PFSK-1 (cell line): ENCODE data around the gene TULP4.

Source experiments
- FOXP2 ChIP-seq: optimal IDR thresholded peaks from 2 replicates; pipeline ENCODE3; 2011; ENCODE audit warnings: borderline replicate concordance, control low read depth, inconsistent platforms; ENCODE audit not compliant: insufficient read depth; ENCODE audit errors: extremely low read length, extremely low read depth
- POLR2AphosphoS5 ChIP-seq: IDR thresholded peaks from 2 replicates; pipeline ENCODE4 v1.6.1; 2012; ENCODE audit warnings: low read depth, mild to moderate bottlenecking, control low read depth, low read length, moderate library complexity
- SIN3A ChIP-seq: IDR thresholded peaks from 2 replicates; pipeline ENCODE4 v1.6.1; 2012; ENCODE audit warnings: mild to moderate bottlenecking, low read length, moderate library complexity, borderline replicate concordance; ENCODE audit not compliant: insufficient read depth
- TAF1 ChIP-seq: IDR thresholded peaks from 2 replicates; pipeline ENCODE4 v1.6.1; 2012; ENCODE audit warnings: low read length, control low read depth, borderline replicate concordance; ENCODE audit not compliant: insufficient read depth
- TF ChIP-seq, protein P1 (sequence below), 2 experiments: IDR thresholded peaks; 2 replicates each; pipeline versions ENCODE4 v1.6.1 to v1.8.0; 2011 to 2012; ENCODE audit warnings: low read depth in 2 of 2, low read length in 2 of 2, control low read depth in 1 of 2, inconsistent platforms in 1 of 2, mild to moderate bottlenecking in 1 of 2, moderate library complexity in 1 of 2; ENCODE audit not compliant: insufficient read depth in 1 of 2

TULP4 gene

DNA sequence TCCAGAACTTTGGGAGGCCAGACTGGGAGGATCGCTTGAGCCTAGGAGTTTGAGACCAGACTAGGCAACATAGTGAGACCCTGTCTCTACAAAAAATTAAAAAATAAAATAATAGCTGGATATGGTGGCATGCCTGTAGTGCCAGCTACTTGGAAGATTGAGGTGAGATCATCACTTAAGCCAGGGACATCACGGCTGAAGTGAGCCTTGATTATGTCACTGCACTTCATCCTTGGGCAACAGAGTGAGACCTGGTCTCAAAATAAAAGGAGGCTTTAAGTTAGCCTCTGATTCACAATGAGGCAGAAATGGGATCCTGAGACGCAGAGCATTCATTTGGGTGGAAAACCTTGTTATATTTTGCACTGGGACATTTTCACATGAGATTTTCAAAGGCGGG lies 57.0 kb downstream of the TULP4 start:
- TF ChIP-seq FOXP2, result no peak
- TF ChIP-seq SIN3A, result no peak
- no peak for TF ChIP-seq TAF1
- no peak for TF ChIP-seq POLR2AphosphoS5
- TF ChIP-seq, protein P1, sequence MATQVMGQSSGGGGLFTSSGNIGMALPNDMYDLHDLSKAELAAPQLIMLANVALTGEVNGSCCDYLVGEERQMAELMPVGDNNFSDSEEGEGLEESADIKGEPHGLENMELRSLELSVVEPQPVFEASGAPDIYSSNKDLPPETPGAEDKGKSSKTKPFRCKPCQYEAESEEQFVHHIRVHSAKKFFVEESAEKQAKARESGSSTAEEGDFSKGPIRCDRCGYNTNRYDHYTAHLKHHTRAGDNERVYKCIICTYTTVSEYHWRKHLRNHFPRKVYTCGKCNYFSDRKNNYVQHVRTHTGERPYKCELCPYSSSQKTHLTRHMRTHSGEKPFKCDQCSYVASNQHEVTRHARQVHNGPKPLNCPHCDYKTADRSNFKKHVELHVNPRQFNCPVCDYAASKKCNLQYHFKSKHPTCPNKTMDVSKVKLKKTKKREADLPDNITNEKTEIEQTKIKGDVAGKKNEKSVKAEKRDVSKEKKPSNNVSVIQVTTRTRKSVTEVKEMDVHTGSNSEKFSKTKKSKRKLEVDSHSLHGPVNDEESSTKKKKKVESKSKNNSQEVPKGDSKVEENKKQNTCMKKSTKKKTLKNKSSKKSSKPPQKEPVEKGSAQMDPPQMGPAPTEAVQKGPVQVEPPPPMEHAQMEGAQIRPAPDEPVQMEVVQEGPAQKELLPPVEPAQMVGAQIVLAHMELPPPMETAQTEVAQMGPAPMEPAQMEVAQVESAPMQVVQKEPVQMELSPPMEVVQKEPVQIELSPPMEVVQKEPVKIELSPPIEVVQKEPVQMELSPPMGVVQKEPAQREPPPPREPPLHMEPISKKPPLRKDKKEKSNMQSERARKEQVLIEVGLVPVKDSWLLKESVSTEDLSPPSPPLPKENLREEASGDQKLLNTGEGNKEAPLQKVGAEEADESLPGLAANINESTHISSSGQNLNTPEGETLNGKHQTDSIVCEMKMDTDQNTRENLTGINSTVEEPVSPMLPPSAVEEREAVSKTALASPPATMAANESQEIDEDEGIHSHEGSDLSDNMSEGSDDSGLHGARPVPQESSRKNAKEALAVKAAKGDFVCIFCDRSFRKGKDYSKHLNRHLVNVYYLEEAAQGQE (IDR thresholded peaks at IDR 0.05; ENCODE audit: insufficient read depth in 1 of 2, low read depth in 2 of 2, low read length in 2 of 2), result no peak

DNA sequence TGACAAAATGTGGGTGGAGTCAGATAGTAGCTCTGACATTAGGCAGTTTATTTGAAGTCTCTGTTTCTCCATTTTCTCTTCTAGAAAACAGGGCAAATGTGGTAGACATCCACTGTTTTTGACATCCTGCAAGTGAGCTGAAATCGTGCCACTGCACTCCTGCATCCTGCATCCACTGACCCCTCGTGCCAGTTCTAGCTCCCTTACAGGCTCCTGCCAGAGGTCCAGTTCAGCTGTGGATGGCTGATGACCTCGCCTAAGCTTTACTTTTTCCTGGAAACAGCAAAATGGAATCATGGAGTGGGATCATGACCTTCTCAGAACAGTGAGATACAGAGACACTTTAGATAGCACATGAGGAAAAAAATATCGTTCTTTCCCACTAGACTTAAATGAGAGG lies 58.5 kb downstream of the TULP4 start:
- TF ChIP-seq POLR2AphosphoS5, result no peak
- no peak for TF ChIP-seq SIN3A
- TF ChIP-seq, protein P1 (IDR thresholded peaks at IDR 0.05; ENCODE audit: insufficient read depth in 1 of 2, low read depth in 2 of 2, low read length in 2 of 2), result no peak
- TF ChIP-seq FOXP2, result no peak
- TF ChIP-seq TAF1, result no peak

DNA sequence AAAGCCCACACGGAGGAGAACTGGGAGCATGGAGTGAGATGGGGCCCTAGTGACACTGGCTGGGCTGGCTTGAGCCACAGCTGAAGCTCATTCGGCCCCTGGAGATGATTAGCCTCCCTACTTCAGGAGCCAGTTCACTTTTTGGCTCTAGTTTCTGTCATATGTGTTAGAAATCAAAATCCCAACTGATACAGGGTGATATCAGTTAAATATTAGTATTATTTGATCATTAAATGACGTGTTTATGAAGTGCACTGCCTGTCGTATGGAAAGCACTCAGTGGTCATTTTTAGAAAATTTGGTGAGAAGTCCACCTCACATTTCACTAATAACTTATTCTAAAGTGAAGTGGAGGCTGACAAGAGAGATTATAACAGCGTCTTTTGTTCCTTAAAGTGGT lies 59.0 kb downstream of the TULP4 start:
- TF ChIP-seq, protein P1 (IDR thresholded peaks at IDR 0.05; ENCODE audit: insufficient read depth in 1 of 2, low read depth in 2 of 2, low read length in 2 of 2), result no peak
- TF ChIP-seq POLR2AphosphoS5 (no peak), TAF1 (no peak), FOXP2 (no peak)

DNA sequence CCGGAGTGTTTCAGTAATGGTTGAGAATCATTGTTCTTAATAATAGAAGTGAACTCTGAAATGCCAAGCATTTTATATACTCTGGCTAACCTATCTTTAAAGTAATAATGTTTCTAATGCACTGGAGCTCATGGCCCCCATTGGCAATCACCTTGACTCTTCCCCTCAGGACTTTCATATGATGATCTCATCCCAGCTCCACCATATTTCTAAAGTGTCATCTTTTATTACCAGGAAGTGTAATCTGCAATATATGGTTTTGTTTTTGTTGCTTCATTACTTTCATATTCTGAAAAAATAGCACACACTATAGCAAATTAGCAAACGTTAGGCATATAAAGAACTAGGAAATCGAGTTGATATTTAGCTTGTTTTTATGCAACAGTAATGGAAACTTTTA lies 60.3 kb downstream of the TULP4 start:
- no peak for TF ChIP-seq TAF1
- no peak for TF ChIP-seq SIN3A
- TF ChIP-seq, protein P1 (IDR thresholded peaks at IDR 0.05; ENCODE audit: insufficient read depth in 1 of 2, low read depth in 2 of 2, low read length in 2 of 2), result no peak
- TF ChIP-seq FOXP2, result no peak
- no peak for TF ChIP-seq POLR2AphosphoS5

DNA sequence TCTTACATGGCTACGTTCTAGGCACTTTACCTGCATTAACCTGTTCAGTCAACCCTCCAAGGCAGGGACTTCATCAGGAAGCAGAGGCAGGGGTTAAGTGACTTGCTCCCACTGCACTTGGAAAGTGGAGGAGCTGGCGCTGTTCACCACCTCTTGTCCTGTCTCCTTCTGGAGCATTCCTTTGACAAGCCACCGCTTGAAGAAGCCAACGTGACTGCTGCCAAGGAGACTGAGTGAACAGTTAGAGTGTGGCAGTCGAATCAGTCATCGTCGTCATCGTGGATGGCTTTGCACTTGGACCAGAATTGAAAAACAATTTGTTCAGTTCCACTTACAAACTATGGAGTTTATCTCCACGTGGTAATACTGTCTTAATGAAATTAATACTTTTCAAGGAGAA lies 60.9 kb downstream of the TULP4 start:
- TF ChIP-seq POLR2AphosphoS5 (no peak), SIN3A (no peak), TAF1 (no peak), FOXP2 (no peak)
- TF ChIP-seq, protein P1 (IDR thresholded peaks at IDR 0.05; ENCODE audit: insufficient read depth in 1 of 2, low read depth in 2 of 2, low read length in 2 of 2), result no peak
